Measurements from ENCODE around the gene CTTN.

Gene CTTN

DNA sequence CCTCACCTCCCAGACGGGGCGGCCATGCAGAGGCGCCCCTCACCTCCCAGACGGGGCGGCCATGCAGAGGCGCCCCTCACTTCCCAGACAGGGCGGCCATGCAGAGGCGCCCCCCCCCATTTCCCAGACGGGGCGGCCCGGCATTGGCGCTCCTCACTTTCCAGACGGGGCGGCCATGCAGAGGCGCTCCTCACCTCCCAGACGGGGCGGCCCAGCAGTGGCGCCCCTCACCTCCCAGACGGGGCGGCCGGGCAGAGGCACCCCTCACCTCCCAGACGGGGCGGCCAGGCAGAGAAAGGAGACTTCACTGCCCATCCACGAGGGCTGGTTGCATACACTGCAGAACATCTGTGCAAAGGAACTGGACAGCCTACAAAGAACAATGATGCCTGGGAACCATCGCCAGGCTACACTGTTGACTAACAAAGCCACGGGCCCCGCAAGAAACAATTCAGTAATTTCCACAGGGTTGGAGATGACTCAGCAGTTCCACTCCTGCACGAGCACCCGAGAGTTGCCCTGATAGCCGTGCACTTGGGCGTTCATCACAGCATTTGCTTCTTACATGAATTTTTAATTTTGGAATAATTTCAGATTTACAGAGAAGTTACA is 58.7 kb downstream of the CTTN start:
- DNase-seq, result no peak

DNA sequence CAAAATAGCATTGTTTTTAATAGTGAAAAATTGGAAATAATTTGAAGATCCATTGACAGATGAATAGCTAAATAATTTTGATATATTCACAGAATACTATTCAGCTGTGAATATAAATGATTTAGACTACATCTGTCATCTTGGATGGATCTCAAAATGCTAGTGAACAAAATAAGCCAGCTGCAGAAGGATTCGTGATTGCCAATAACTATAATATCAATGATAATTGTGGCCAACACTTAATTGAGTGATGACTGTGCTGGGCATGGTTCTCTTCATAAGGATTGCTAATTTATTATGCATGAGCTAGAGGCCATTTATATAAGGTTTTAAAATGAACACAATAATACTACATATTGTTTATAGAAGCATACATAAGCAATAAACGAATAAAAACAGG is 60.4 kb downstream of the CTTN start:
- no peak for DNase-seq

DNA sequence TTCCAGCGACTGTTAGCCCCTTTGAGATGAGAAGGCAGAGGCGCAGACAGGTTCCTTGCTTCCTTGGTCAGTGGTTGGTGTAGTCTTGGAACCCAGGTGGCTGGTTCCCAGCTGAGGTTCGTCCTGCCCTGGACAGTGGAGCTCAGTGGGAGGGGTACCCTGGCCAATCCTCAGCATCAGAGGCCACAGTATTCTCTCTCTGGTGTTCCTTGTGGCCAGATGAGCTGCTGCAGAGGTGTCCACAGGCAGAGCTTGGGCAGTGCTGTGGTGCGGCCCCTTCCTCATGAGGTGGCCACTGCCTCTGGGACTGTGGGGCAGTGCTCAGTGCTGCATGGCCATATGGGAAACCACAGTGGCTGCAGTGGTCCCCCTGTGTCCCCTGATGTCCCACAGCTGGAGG is 61.8 kb downstream of the CTTN start:
- DNase-seq, result no peak

DNA sequence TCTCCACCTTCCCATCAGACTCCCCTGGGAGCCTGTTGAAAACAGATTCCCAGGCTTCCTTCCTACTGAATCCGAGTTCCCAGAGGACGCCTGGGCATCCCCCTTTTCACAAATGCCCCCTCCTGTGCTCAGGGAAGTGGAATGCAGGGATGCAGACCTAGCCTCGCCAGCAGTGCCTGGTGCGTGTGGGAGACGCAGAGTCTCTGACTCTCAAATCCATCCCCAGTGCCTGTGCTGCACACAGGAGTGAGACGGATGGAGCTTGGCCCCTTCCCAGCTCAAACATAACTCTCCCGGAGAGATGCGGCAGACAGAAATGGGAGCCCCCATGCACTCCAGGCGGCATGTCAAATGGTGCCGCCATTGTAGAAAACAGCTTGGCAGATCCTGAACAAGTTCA is 62.6 kb downstream of the CTTN start:
- DNase-seq, result no peak

DNA sequence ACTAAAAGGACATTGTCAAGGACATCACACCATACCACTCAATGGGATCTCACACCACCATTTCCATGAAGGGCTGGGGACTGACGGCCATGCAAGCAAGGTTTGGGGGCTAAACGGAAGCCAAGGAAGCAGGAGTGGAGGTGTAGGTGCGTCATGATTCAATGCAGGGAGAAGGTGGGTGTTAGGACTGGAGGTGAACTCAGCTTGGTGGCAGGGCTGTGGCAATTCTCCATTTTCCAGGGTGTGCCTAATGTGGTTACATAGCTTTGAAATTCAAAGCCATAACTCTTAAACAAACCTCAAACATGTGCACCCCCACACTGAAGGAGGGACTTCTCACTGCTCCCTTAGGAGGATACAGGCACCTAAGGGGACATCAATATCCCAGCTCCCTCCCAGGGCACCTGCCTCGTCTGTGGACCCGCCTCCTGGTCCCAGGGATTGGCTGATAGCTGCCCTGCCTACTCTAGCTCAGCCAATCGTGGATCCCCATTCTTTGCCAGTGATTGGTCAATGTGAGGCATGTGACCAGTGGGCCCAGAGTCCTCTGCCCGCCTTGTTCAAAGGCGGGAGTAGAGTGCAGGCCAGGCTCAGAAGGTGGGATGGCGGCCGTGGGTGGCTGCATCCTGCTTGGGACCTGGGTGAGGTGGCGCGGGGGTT is 64.6 kb downstream of the CTTN start:
- DNase-seq, result no peak

DNA sequence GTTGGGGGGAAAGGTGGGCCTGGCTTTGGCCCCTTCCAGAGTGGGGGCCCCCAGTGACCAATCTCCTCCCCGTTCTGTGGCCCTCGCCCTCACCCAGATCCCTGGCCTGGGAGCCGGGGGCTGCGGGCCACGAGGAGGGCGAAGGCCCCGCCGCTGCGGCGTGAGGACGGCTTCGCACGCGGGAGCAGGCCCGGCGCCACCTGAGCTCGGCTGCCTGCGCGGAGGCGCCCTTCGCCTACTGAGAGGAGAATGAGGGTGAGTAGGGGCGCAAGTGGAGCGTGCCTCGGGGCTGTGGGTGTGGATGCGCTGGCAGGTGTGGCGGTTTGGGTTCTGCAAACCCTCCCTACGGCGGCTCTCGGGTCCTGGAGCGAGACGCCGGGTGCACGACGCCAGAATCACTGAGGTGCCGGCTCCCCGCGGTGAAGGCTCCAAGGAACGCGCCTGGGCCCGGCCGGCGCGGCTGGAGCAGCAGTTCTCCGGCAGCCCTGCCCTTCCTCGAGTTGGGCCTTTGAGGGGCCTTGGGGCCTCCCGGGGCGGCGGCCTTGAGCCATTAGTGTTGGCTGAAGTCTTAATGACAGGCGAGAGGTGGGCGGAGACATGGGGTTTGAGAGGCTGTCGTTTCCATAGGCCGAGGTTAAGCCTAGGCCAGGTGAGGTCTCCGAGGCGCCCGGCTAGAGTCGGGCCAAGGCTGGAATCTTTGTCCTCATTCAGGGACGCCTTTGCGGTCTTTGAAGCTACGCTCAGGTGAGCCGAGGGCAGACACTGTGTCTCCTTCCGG is 65.3 kb downstream of the CTTN start:
- no peak for DNase-seq

DNA sequence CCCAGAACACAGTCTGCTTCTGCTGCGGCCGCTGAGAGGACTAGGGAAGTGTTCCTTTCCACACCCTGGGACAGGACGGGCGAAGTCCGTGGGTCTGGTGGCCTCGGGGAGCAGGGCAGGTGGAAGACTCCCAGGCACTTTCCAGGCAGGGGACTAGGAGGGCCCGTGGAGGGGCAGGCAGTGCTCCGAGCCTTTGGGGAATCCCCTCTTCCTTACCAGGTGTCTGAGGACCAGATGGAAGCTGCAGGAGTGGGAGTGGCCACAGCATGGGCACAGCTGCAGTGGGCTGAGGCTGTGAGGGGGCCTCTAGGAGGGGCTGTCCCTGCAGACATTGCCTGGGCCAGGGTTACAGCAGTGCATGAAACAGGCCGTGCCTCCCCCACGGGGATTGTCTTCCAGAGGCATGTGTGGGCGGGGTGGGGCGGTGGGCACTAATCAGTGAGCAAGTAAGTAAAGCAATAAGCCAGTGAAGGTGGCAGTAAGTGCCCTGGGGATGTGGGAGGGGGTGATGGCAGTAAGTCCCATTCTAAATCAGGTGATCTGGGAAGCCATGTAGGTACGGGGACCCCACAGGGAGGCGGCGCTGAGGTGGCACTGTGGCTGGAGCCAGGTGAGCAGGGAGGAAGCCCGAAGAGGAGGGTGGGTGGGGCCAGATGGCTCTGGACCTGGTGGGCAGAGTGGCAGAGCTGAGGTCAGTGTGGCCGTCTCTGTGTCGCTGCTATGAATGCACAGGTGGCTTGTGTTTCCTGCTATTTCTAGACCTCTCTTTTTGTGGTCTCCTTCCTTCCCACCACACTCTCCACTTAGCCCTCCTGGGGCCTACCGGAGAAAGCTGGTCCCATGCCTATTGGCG is 66.4 kb downstream of the CTTN start:
- no peak for DNase-seq

DNA sequence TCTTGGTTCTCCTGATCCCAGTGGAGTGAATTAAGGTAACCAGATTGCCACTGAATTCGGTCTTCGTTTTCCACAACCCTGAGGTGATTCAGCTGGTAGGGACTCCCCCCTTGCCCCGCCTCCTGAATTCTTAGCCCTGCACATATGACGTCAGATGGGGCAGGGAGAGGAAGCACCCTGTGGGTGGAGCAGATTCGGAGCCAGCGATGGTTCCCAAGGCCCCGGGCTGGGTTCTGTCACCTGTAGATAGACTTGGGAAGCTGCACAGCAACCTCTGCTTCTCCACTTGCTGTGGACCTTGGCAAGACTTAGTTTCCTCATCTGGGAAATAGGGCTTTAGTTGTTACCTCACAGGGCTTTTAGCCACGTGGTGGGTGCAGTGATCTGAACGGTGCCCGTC is 67.8 kb downstream of the CTTN start:
- no peak for DNase-seq

DNA sequence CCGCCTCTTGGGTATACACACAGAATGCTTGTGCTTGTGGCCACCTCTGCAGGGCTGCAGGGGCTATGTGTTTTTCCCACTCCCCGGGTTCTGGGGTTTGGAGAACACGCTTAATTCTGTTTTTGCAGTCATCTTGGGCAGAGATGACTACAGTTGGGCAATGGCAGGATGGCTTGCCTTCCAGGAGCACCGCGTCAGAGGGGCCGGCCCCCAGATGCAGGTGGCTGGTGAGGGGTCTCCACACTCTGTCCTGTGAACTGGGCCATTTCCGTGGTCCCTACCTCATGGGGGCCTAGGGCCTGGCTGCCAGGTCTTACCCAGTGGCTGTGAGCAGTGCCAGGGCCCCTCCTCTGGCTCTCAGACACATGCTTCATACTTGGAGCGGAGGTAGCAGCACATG is 68.3 kb downstream of the CTTN start:
- DNase-seq, result no peak

DNA sequence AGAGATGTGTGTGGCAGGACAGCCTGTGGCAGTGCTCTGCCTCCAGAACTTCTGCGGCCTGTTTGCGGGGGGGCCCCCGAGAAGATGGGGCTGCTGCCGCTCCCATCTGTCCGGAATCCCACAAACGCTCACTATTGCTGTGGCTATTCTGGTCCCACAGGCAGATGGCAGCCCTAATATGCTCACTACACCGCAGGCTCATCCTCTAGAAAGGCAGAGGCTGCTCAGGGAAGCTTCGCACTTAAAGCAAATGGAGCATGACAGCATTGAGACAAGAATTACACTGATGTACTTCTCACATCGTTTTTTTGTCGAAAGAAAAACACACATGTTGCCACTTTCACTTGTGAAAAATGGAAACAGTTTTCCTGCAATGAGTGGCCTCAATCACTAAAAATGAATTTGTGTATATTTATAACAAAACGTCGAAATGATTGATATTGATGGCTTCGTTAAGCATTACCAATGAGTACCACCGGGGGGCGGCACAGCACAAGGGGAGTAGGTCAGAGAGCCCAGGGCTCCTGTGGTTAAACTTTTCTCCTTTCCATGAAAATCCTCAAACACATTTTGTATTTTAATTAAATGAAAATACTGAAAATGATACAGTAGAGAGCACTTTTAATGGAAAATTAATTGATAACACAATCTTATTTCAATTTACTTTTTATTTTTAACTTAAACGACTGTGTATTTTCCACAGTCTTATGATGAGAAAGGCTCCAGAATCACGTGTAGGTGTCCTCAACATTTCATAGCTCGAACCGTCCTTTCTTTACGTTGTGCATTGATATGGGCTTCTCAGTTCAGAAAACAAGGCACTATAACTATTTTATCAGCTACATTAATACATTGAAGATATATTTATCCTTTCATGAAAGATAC is 69.1 kb downstream of the CTTN start:
- peak; percentile 86 for DNase-seq

DNA sequence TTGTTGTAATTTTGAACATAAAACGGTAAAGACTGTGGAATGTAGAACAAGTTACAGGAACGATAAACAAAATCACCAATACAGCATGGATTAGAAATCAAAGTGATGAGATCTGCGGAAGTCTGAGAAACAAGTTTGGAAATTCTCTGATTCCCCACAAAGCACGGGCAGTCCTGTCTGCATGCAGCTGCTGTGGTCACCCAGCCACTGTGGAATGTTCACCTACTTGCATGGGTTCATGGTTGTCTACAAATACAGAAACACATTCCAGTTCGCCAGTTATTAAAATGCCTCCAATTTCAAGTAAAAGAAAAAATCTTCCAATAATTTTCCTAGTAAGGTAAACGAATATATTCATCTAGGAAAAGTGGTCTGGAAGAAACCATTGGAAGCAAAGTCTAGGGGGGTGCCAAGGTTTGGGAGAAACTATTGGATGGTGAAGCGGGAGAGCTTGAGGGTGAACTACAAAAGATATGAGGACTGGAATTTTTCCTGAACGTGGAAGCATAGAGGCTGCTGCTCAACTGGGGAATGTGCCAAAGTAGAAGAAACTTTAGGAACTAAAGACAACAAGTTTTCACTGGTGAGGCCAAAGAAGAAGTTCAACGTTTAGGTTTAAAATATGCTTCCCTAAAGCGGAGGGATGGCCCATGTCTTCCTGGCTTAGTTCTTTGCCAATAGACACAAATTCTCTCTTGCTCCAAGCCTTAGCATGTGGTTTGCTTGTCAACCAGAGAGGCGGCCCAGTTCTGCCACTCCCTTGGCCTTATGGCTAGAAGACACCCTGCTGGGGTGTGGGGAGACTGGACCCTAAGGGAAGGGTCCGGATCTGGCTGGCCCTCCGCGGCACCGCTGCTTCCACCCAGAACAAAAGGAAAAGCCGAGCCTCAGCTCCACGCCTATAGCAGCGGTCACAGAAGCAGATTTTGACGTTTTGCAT is 70.2 kb downstream of the CTTN start:
- DNase-seq, result no peak

DNA sequence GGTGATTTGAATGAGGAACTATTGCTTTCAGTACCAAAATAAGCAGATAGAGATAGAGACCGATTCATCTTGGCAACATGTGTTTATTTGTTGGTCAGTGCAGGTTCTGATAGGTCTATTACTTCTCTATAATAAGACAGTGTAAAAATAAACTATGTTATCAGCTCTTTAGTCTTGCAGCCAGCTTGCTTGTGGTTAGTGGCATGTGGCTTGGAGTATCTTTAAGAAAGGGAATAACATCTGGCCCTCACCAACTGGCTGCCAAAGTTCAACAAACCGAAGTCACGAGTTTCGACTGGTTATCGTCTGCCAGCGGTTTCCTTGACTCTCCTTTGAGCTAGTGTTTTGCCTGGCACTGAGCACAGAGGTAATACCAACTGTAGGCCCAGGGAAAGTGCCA is 71.8 kb downstream of the CTTN start:
- no peak for DNase-seq

DNA sequence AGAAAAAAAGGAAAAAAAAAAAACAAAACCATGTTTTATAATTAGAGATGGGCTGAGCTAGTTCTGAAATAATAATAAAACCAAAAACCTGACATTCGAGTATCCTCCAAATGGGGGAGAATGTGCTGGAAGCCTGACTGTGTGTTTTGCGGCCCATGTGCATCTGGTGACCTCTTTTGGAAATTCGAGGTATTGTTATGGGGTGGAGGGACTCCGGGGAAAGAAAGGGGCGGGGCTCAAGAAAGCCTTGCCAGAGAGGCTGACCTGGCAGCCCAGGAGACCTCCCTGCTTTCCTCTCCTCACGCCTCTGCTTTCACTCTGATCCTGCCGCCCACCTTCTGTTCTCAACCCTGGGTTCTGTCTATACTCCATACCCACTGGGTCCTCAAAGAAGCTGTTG is 72.9 kb downstream of the CTTN start:
- DNase-seq, result no peak

DNA sequence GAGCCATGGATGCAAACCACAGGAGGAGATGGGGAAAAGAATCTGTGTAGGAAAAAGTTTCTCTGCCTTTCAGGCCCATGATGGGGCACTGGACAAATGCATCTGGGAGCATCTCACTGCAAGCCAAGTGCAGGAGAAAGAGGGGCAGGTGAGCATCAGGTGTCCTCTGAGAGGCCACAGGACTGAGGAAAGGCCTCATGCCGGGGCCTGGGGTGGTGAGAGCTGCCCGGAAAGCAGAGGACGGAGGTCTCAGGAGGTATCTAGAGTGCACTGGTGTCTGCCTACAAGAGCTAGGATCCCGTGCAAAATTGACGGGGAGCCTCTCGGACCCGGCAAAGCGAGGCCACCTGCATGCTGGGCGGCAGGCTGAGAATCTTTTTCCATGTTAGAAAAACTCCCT is 73.9 kb downstream of the CTTN start:
- DNase-seq, result no peak

DNA sequence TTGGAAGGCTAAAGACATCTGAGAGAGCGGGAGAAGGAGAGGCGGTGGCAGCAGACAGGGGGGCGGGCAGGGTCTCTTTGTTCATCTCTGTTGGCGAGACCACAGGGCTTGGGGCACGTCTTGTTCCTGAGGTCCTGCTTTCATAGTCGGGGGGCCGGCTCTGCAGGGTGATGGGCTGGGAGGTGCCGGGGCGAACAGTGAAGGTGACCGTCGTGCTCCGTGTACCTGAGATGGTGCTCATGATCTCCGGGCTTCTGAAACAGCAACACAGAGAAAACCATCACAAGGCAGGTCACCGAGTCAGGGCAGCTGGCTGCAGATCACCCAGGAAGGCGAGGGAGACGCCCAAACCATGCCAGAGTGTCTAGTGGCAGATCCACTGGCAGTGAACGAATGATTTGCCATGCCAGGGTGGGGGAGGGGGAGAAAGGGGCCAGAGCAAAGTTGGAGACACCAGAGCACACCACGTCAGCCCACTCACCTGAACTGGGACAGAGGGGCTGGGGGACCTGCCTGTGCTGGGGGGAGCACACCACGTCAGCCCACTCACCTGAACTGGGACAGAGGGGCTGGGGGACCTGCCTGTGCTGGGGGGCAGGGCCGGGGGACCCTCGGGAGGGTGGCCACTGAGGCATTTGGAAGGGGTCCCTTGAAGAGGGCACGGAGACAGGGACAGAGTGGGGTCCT is 75.0 kb downstream of the CTTN start:
- no peak for DNase-seq

DNA sequence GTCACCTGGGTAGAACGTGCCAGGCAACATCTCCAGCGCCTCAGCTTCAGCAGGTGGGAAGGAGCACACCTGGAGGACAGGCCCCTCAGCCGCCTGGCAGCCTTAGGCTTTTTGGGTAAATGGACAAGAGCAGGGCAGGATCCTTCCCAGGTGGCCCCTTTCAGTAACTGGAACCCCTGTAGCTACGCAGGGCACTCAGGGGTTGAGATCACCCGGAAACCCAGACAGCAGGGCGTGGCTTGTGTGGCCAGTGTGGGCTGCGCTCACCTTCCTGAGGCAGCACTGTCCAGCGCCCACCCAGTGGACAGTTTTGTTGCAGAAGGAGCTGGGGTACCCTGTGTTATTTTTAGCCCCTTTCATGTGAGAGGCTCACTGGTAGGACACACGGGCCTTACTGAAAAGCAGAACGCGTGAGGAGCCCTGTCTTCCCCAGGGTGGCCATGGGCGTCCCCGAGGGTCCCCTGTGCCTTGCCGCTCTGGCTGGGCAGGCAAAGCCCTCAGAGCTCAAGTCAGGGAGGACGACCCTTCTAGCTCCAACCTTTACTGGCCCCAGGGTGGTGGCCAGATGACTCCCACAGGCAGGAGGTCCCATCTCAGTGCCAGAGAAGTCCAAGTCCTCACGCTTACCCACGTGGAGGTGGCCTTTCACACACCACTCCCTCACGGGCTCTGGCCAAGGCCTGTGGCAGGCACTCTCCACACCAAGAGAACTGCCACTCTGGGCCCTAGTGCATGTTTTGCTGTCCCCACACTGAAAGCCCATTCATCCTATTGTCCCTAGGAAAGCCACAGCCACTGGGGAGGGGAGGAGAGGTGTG is 75.8 kb downstream of the CTTN start:
- DNase-seq, result no peak

DNA sequence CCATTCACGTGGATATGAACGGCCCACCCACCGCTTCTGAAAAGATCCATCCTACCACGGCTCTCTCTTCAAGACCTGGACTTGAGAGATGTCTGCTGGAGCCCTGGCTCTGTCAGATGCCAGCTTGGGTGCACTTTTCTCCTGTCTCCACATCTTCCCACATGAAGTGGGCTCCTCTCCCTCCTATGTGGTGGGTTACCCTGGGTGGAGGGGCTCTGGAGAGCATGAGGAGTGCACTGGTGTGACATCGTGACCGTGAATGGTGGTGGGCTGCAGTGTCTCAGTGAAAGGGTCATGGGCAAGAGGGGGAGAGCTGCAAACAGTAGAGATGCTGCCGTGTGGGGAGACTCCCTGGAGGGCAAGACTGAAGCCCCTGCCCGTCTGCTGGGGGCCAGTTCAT is 76.4 kb downstream of the CTTN start:
- DNase-seq, result no peak

DNA sequence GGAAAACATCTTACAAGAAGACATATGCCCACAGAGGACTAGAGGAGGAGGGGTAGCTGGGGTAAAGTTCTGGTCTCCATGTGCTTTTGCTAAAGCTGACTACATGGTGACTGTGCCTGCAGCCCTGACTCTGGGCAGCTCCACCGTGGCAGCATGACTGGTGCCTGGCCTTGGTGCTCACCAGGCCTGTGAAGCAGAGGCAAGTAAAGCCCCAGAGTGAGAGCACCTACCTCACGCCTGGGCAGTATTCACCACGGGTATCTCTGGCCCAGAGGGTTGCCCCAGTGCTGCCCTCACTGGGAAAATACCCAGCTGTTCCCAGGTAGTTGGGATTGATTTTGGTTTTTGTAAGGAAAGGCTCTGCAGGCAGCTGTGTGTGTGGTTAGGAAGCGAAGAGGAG is 78.3 kb downstream of the CTTN start:
- no peak for DNase-seq

DNA sequence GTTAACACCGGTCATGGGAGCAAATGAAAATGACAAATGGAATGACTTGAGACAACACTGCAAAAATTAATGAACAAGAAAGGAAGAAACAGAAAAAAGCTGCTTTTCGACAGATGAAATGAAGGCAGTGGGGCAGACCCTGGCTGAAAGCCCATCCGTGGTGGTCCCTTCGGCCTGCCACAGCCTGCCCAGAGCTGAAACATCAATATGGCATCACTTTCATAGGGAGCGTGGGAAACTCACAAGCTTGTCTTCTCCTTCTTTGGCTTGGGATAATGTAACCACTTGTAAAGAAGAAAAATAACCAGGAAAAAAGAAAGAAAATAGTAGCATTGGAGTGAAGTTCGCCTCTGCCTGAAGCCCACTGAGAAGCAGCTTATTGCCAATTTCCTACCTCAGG is 78.8 kb downstream of the CTTN start:
- no peak for DNase-seq

DNA sequence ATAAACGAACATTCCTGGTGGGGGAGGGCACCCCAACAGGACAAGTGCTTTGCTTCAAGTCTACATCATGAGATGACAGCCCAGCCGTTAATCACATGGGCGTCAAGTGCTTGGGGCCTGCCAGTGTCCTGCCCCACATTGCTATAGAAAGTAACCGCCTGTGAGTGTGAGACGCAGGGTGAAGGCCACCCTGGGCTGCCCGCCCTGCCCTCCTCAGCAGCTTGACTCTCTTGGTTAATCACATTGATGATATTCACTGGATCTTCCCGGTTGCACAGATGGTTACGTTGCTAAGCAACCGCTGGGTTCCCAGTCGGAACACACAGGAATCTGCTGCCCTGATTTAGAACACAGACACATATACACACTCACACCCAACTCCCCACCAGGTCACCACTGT is 79.3 kb downstream of the CTTN start:
- DNase-seq, result peak; percentile 83
